GM18868 (cell line): ENCODE data around the gene CYBB.
A peak's percentile ranks its signal among the peaks of the same experiment; 100 is the strongest.

Source experiments
- ATAC-seq: cut with Tn5 transposase; IDR thresholded peaks from one replicate; pipeline ENCODE4 v1.9.1; 2021; ENCODE audit warnings: mild to moderate bottlenecking, moderate library complexity; ENCODE audit not compliant: unreplicated experiment

Gene CYBB

GRCh38 chrX:37834937-37835336 is 55.1 kb downstream of the CYBB start:
- ATAC-seq: no peak

DNA sequence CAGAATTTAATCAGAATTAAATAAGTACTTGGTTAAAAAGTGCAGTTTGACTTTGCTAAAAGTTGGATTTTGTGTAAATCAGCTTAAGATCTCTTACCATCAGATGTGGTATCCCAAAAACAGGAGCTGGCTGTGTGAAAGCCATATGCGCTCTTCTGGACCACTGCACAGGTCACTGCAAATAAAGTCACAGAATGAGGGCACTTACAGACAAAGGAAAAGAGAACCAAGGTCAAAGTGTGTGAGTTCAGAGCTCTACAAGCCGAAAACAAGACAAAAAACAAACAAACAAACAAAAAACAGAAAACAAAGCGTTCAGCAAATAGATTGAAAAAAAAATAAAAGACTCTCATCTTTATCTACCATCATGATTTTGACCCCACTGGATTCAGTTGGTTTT is 61.1 kb downstream of the CYBB start:
- ATAC-seq: no peak

GRCh38 chrX:37844622-37845021 is 64.8 kb downstream of the CYBB start:
- ATAC-seq: no peak

GRCh38 chrX:37846141-37846540 is 66.3 kb downstream of the CYBB start:
- no peak for ATAC-seq

GRCh38 chrX:37846558-37846933 is 66.7 kb downstream of the CYBB start:
- no peak for ATAC-seq

DNA sequence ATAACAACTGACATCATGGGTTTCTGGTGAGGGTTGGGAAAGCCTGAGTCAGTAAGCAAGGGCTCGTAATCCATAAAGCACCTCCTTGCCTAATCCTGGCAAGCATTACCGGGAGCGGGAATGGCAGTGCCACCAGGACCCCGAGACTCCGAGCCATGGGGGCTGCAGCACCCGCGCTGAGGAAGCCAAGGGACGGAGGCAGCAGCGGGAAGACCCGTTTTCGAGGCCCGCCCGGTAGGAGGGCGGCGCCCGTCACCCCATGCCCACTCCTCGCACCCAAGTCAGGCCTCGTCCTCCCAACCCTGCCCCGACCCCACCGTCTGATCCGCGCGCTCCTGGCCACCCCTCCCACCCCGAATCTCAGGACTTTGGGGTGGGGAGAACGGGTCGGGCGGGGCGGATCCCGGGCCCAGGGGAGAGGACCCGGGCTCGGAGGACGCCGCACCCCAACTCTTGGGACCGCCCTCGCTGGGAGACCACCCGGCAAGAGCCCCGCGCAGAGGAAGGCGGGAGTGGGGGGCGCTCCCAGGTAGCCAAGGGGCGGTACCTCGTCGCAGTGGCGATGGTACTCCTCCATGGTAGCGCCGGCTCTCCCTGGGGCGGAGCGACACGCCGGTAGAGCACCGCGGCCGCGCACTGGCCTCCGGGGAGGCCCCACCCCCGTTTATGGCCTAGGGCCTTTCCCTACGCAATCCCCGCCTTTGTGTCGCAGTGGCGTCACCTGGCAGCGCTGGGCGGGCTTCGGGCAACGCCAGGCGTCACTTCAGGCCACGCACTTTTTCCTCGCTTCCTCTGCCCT is 67.3 kb downstream of the CYBB start, which contains the start of gene DYNLT3:
Gene DYNLT3 (minus strand): TSS at position 638 of the 799 bp plus-strand sequence. CDS start 61 bp downstream, at position 577.
- ATAC-seq: peak; percentile 99

GRCh38 chrX:37847733-37848197 is 67.9 kb downstream of the CYBB start:
- ATAC-seq: peak; percentile 23

- no peak for ATAC-seq
Observed at GRCh38 chrX:37854148-37854547, 74.3 kb downstream of the CYBB start.

DNA sequence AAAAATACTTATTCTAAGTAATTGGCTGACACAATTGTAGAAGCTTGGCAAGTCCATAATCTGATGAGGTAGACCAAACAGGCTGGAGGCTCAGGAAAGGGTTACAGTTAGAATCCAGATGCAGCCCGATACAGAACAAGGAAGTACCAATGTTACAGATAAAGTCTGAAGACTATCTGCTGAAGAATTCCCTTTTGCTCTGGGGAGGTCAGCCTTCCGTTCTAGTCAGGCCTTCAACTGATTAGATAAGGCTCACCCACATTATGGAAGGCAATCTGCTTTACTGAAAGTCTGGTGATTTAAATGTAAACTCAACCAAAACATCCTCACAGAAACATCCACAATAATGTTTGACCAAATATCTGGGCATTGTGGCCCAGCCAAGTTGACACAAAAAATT is 74.9 kb downstream of the CYBB start:
- no peak for ATAC-seq

DNA sequence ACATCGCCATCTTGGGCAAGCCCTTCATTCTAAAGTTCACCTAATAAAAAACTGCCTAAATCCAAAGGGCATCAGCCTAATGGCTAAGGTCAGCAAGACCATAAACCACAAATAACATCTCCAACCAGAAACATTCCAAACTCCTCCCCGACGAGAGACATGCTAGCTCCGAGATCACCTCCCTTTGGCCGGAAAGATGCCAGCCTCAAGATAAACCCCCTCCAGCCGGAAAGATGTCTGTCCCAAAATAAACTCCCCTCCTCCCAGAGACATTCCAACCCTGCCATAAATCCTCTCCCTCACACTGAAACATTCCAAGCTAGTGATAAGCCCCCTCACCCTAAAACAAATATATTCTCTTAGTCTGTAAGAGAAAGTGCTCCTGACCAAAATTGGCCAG is 80.9 kb downstream of the CYBB start:
- no peak for ATAC-seq

DNA sequence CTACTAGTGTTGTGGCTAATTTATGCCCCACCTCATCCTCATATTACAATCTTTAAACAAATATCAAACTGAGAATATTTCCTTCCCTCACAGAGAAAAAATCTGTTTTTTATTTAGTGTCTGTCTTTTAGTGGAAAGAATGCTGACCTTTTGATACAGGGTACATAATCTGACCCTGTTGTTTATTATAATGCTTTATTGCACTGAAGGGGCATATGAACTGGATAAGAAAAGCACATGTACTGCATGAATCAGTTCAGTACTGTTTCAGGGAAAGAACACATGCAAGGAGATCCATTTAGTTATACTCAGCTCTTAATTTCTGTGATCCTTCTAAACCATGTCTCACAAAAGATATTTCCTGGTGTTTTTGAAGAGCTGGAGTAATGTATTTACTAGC is 83.0 kb downstream of the CYBB start:
- ATAC-seq: no peak
